Endodermal cell (in vitro differentiated cells): ENCODE results near the gene IL31RA. TPM values are rescaled to one million over a fixed set of nuclear protein-coding genes. Genes with fewer than 3 reads are reported as not detected.

Source experiments
- DNase-seq: peaks from one replicate; pipeline ENCODE4 v3.0.0-alpha.2; 2017
- H3K27ac ChIP-seq: 2 replicates; pipeline ENCODE4 v1.5.1; 2013; ENCODE audit warnings: mild to moderate bottlenecking, low read depth, low read length, moderate library complexity
- H3K27me3 ChIP-seq: 2 replicates; pipeline ENCODE4 v1.6.1; 2013; ENCODE audit warnings: mild to moderate bottlenecking, low read length, moderate library complexity; ENCODE audit not compliant: insufficient read depth, control insufficient read depth, poor library complexity, severe bottlenecking
- H3K36me3 ChIP-seq: 2 replicates; pipeline ENCODE4 v1.7.0; 2013; ENCODE audit warnings: mild to moderate bottlenecking, low read length, moderate library complexity; ENCODE audit not compliant: control insufficient read depth, insufficient read depth
- H3K4me1 ChIP-seq: one replicate; pipeline ENCODE4 v1.7.0; 2013; ENCODE audit warnings: low read length; ENCODE audit not compliant: control insufficient read depth, insufficient read depth
- H3K4me3 ChIP-seq: 2 replicates; pipeline ENCODE4 v1.5.1; 2013; ENCODE audit warnings: mild to moderate bottlenecking, low read length, moderate library complexity
- H3K9ac ChIP-seq: 2 replicates; pipeline ENCODE4 v1.6.1; 2013; ENCODE audit warnings: mild to moderate bottlenecking, low read length, moderate library complexity; ENCODE audit not compliant: poor library complexity, severe bottlenecking; ENCODE audit errors: extremely low read depth
- H3K9me3 ChIP-seq: 2 replicates; pipeline ENCODE4 v1.6.1; 2013; ENCODE audit warnings: mild to moderate bottlenecking, low read length, moderate library complexity; ENCODE audit not compliant: control insufficient read depth
- H3K27ac Mint-ChIP-seq: 2 replicates; pipeline ENCODE4 v1.8.0; 2020; ENCODE audit warnings: mixed read lengths
- H3K27me3 Mint-ChIP-seq: 2 replicates; pipeline ENCODE4 v1.8.0; 2021; ENCODE audit warnings: mild to moderate bottlenecking, mixed read lengths; ENCODE audit not compliant: insufficient read depth
- H3K36me3 Mint-ChIP-seq: 2 replicates; pipeline ENCODE4 v1.8.0; 2020; ENCODE audit warnings: low read depth, mixed read lengths
- H3K4me1 Mint-ChIP-seq: 2 replicates; pipeline ENCODE4 v1.8.0; 2020; ENCODE audit warnings: mixed read lengths
- H3K4me3 Mint-ChIP-seq: 2 replicates; pipeline ENCODE4 v1.8.0; 2020; ENCODE audit warnings: mild to moderate bottlenecking, moderate library complexity, mixed read lengths
- H3K9me3 Mint-ChIP-seq: 2 replicates; pipeline ENCODE4 v1.8.0; 2020; ENCODE audit warnings: mild to moderate bottlenecking, mixed read lengths
- WGBS, 2 experiments: methylation state at CpG; one replicate each; pipeline versions ENCODE4 v1.1.5 to v1.1.7; 2013; ENCODE audit warnings: missing lambda C conversion rate in 2 of 2, mixed read lengths in 1 of 2; ENCODE audit not compliant: insufficient coverage in 1 of 2, insufficient read length in 1 of 2; 5-methylcytosine and 5-hydroxymethylcytosine counted together
- total RNA-seq, 2 donors: library from RNA; stranded (reverse); fragmentation: NEBNext Ultra II Directional in 1 of 2; extraction: Animal tissue kit (Norgen Biotek cat#: 25700) in 1 of 2; gene quantifications; 2 replicates in 1 of 2; 3 replicates in 1 of 2; pipeline ENCODE4 v1.2.1, GENCODE V29; 2021
- TF ChIP-seq, protein P1 (sequence below): fragments of 200-600 bp; sonication (generic); conservative IDR thresholded peaks from 2 replicates; pipeline ENCODE4 v1.5.0; 2021; ENCODE audit warnings: antibody characterized with exemption, mild to moderate bottlenecking

IL31RA gene
- total RNA-seq, 2 donors from 2014 or later: not detected

GRCh38 chr5:55836191-55836590 is 15.0 kb upstream of the IL31RA start:
- Mint-ChIP-seq H3K27me3 (no peaks in the 10 kb centered on the region), H3K9me3 (peaks cover 2% of the 10 kb centered on the region), H3K27ac (no peak overlapping the region), H3K4me1 (no peaks in the 10 kb centered on the region), H3K36me3 (no peaks in the 10 kb centered on the region), H3K4me3 (no peak overlapping the region)
- Histone ChIP-seq H3K4me3 (no peak overlapping the region), H3K4me1 (no peaks in the 10 kb centered on the region), H3K36me3 (no peaks in the 10 kb centered on the region), H3K9ac (no peak overlapping the region), H3K27me3 (no peaks in the 10 kb centered on the region), H3K9me3 (no peaks in the 10 kb centered on the region), H3K27ac (no peak overlapping the region)
- 82% methylated on average over 1 of the region's 1 CpG; no CpG with 5 or more reads in 1 of the 2 experiments for WGBS, 2 experiments
- TF ChIP-seq, protein P1, sequence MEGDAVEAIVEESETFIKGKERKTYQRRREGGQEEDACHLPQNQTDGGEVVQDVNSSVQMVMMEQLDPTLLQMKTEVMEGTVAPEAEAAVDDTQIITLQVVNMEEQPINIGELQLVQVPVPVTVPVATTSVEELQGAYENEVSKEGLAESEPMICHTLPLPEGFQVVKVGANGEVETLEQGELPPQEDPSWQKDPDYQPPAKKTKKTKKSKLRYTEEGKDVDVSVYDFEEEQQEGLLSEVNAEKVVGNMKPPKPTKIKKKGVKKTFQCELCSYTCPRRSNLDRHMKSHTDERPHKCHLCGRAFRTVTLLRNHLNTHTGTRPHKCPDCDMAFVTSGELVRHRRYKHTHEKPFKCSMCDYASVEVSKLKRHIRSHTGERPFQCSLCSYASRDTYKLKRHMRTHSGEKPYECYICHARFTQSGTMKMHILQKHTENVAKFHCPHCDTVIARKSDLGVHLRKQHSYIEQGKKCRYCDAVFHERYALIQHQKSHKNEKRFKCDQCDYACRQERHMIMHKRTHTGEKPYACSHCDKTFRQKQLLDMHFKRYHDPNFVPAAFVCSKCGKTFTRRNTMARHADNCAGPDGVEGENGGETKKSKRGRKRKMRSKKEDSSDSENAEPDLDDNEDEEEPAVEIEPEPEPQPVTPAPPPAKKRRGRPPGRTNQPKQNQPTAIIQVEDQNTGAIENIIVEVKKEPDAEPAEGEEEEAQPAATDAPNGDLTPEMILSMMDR: no peak
- DNase-seq: no peak

GRCh38 chr5:55841976-55842375 is 9.2 kb upstream of the IL31RA start:
- peaks cover 5% of the 10 kb centered on the region for H3K9me3 Mint-ChIP-seq
- WGBS, 2 experiments: 79 to 89% methylated on average over 1 to 2 of the region's 2 CpGs
- Histone ChIP-seq H3K27ac (no peak overlapping the region), H3K4me1 (no peaks in the 10 kb centered on the region), H3K9me3 (no peaks in the 10 kb centered on the region), H3K9ac (no peak overlapping the region), H3K27me3 (no peaks in the 10 kb centered on the region), H3K4me3 (no peak overlapping the region), H3K36me3 (no peaks in the 10 kb centered on the region)
- no peak overlapping the region for H3K27ac Mint-ChIP-seq
- TF ChIP-seq, protein P1: no peak
- no peaks in the 10 kb centered on the region for H3K27me3 Mint-ChIP-seq
- no peaks in the 10 kb centered on the region for H3K4me1 Mint-ChIP-seq
- no peaks in the 10 kb centered on the region for H3K36me3 Mint-ChIP-seq
- no peak overlapping the region for H3K4me3 Mint-ChIP-seq
- DNase-seq: no peak

- Histone ChIP-seq H3K4me1 (no peaks in the 10 kb centered on the region), H3K36me3 (no peaks in the 10 kb centered on the region), H3K27me3 (no peaks in the 10 kb centered on the region), H3K27ac (no peak overlapping the region), H3K4me3 (no peak overlapping the region), H3K9ac (no peak overlapping the region), H3K9me3 (no peaks in the 10 kb centered on the region)
- Mint-ChIP-seq H3K27me3 (no peaks in the 10 kb centered on the region), H3K9me3 (peaks cover 5% of the 10 kb centered on the region), H3K27ac (no peak overlapping the region), H3K4me1 (no peaks in the 10 kb centered on the region), H3K36me3 (no peaks in the 10 kb centered on the region), H3K4me3 (no peak overlapping the region)
- WGBS, 2 experiments: 94 to 100% methylated on average over 1 of the region's 1 CpG
- DNase-seq: no peak
- TF ChIP-seq, protein P1: no peak
Observed at GRCh38 chr5:55847837-55848236, 3.3 kb upstream of the IL31RA start.
